B cell (primary cell): ENCODE data around the gene SHB. TPM values are rescaled to one million over a fixed set of nuclear protein-coding genes. Genes with fewer than 3 reads are reported as not detected.

Source experiments
- ATAC-seq: fragments of 200-7000 bp; cut with Tn5 transposase; one replicate; pipeline ENCODE4 v1.10.0; 2021; ENCODE audit warnings: low read depth, mild to moderate bottlenecking, moderate number of reproducible peaks, moderate library complexity
- CTCF ChIA-PET: fragments of 350-600 bp; sonication (Branson Sonifier 250); formaldehyde crosslinking; loops from one replicate; lab custom pipeline; 2021; ENCODE audit warnings: antibody characterized with exemption, inconsistent platforms; lab: Charles Lee
- POLR2A ChIA-PET: fragments of 350-600 bp; sonication (Branson Sonifier 250); formaldehyde crosslinking; loops from one replicate; lab custom pipeline; 2021; ENCODE audit warnings: antibody characterized with exemption; lab: Charles Lee
- DNase-seq: peaks from one replicate; pipeline ENCODE4 v3.0.0; 2013
- H2AFZ ChIP-seq: 2 replicates; pipeline ENCODE4 v1.6.1; 2012; ENCODE audit warnings: mild to moderate bottlenecking, low read depth, low read length; ENCODE audit not compliant: insufficient read depth, poor library complexity, severe bottlenecking
- H3K27ac ChIP-seq, 2 donors: 1 replicate in 1 of 2; 2 replicates in 1 of 2; pipeline ENCODE4 v1.5.1; 2012 to 2013; ENCODE audit warnings: low read length in 2 of 2, mild to moderate bottlenecking in 2 of 2, moderate library complexity in 1 of 2
- H3K27me3 ChIP-seq, 4 experiments: fragments of 200-600 bp in 1 of 4; sonication (generic) in 1 of 4; replicated peaks in 1 of 4; 1 replicate in 2 of 4; 2 replicates in 2 of 4; pipeline versions ENCODE4 v1.6.1 to v1.7.0; 2013 to 2016; ENCODE audit warnings: low read length in 3 of 4, mild to moderate bottlenecking in 2 of 4, mixed read lengths in 1 of 4, moderate library complexity in 1 of 4; ENCODE audit not compliant: insufficient read depth in 4 of 4, control insufficient read depth in 3 of 4; ENCODE audit errors: control extremely low read depth in 1 of 4
- H3K36me3 ChIP-seq, 2 experiments: replicated peaks in 1 of 2; 1 replicate in 1 of 2; 2 replicates in 1 of 2; pipeline versions ENCODE4 v1.6.1 to v1.7.1; 2013; ENCODE audit warnings: low read length in 1 of 2; ENCODE audit not compliant: insufficient read depth in 2 of 2, control insufficient read depth in 1 of 2; ENCODE audit errors: control extremely low read depth in 1 of 2, extremely low read depth in 1 of 2
- H3K4me1 ChIP-seq, 2 donors: fragments of 200-600 bp in 1 of 2; sonication (generic) in 1 of 2; 1 replicate in 1 of 2; 2 replicates in 1 of 2; pipeline versions ENCODE4 v1.5.1 to v1.6.1; 2013 to 2017; ENCODE audit warnings: low read length in 2 of 2; ENCODE audit not compliant: control insufficient read depth in 2 of 2, insufficient read depth in 2 of 2
- H3K4me2 ChIP-seq: replicated peaks from 2 replicates; pipeline ENCODE3; 2012; ENCODE audit warnings: mild to moderate bottlenecking, low read depth, low read length; ENCODE audit not compliant: poor library complexity, severe bottlenecking
- H3K4me3 ChIP-seq, 5 experiments: fragments of 200-600 bp in 1 of 5; sonication (generic) in 1 of 5; 1 replicate in 3 of 5; 2 replicates in 2 of 5; pipeline versions ENCODE4 v1.5.1 to v1.7.0; 2011 to 2016; ENCODE audit warnings: low read length in 4 of 5, mild to moderate bottlenecking in 4 of 5, low read depth in 2 of 5, control low read depth in 1 of 5, moderate library complexity in 1 of 5; ENCODE audit not compliant: insufficient read depth in 1 of 5; ENCODE audit errors: control extremely low read depth in 1 of 5, extremely low read depth in 1 of 5
- H3K79me2 ChIP-seq: fragments of 200-600 bp; sonication (generic); one replicate; pipeline ENCODE4 v1.6.0; 2016; ENCODE audit warnings: low read length; ENCODE audit not compliant: control insufficient read depth, insufficient read depth
- H3K9ac ChIP-seq: fragments of 200-600 bp; sonication (generic); 2 replicates; pipeline ENCODE4 v1.6.1; 2017; ENCODE audit warnings: mild to moderate bottlenecking, low read length, moderate library complexity
- H3K9me3 ChIP-seq, 3 donors: one replicate each; pipeline versions ENCODE4 v1.6.1 to v1.7.1; 2013; ENCODE audit warnings: low read length in 2 of 3; ENCODE audit not compliant: control insufficient read depth in 2 of 3, insufficient read depth in 1 of 3; ENCODE audit errors: control extremely low read depth in 1 of 3
- H4K20me1 ChIP-seq: 2 replicates; pipeline ENCODE4 v1.6.0; 2012; ENCODE audit warnings: mild to moderate bottlenecking, low read length; ENCODE audit not compliant: insufficient read depth, control insufficient read depth, poor library complexity, severe bottlenecking
- H3K27ac Mint-ChIP-seq: one replicate; pipeline ENCODE4 v1.8.0; 2021; ENCODE audit warnings: mixed read lengths
- H3K27me3 Mint-ChIP-seq: one replicate; pipeline ENCODE4 v1.8.0; 2021; ENCODE audit warnings: mixed read lengths
- H3K4me1 Mint-ChIP-seq: one replicate; pipeline ENCODE4 v1.8.0; 2021; ENCODE audit warnings: mixed read lengths
- H3K4me3 Mint-ChIP-seq: one replicate; pipeline ENCODE4 v1.8.0; 2021; ENCODE audit warnings: mixed read lengths
- H3K9me3 Mint-ChIP-seq: one replicate; pipeline ENCODE4 v1.8.0; 2022; ENCODE audit warnings: mixed read lengths; ENCODE audit not compliant: insufficient read depth
- CTCF ChIP-seq: fragments of 200-600 bp; IDR thresholded peaks from one replicate; pipeline ENCODE4 v1.8.0; 2022; ENCODE audit warnings: antibody characterized with exemption, mild to moderate bottlenecking
- EZH2 ChIP-seq: IDR thresholded peaks from 2 replicates; pipeline ENCODE4 v1.6.1; 2012; ENCODE audit warnings: borderline replicate concordance, low read depth, mild to moderate bottlenecking, moderate library complexity, low read length; ENCODE audit not compliant: insufficient read depth, poor library complexity, severe bottlenecking
- WGBS: methylation state at CpG from one replicate; pipeline ENCODE4 v1.1.5; 2013; ENCODE audit warnings: missing lambda C conversion rate; ENCODE audit not compliant: insufficient coverage; 5-methylcytosine and 5-hydroxymethylcytosine counted together
- intact Hi-C: fragments of 100-400 bp; cut with micrococcal nuclease; formaldehyde crosslinking; loops from one replicate; pipeline ENCODE4 v1.10.0; 2022
- polyA plus RNA-seq: library from polyadenylated mRNA; depleted of rRNA; stranded (reverse); fragments of >200 nt; gene quantifications from 2 replicates; pipeline ENCODE4 v1.2.3, GENCODE V29; 2012
- total RNA-seq, 2 donors: library from RNA; stranded (reverse); fragments of 120-200 nt in 1 of 2; gene quantifications; 1 replicate in 1 of 2; 2 replicates in 1 of 2; pipeline versions ENCODE4 v1.2.3 to v1.2.4, GENCODE V29; 2013 to 2022

Gene SHB
- total and polyA plus RNA-seq, 2 donors (not counting 1 experiment from before 2014, with no cell fraction given): 0.06 to 1.9 TPM

GRCh38 chr9:37984278-37984671, 84.8 kb downstream of the SHB start:
- DNase-seq: no peak
- Mint-ChIP-seq H3K27ac (no peak overlapping the region), H3K9me3 (no peaks in the 10 kb centered on the region), H3K4me1 (no peaks in the 10 kb centered on the region), H3K27me3 (no peaks in the 10 kb centered on the region), H3K4me3 (no peak overlapping the region)
- Histone ChIP-seq H2AFZ (no peak overlapping the region), H3K4me2 (no peak overlapping the region), H3K4me3 (no peak overlapping the region), H3K4me1 (no peaks in the 10 kb centered on the region), H3K36me3 (no peaks in the 10 kb centered on the region), H4K20me1 (no peaks in the 10 kb centered on the region), H3K27me3 (no peaks in the 10 kb centered on the region), H3K79me2 (no peaks in the 10 kb centered on the region), H3K9ac (no peak overlapping the region), H3K27ac (no peak overlapping the region), H3K9me3 (no peaks in the 10 kb centered on the region)
- ChIA-PET CTCF (no interaction called here), POLR2A (no interaction called here)
- no peak for TF ChIP-seq CTCF
- no peak for TF ChIP-seq EZH2
- 84% methylated on average over 2 of the region's 5 CpGs for WGBS
- ATAC-seq: no peak
- intact Hi-C loops: no loop called here

- H3K36me3 ChIP-seq: no peaks in the 10 kb centered on the region
- H4K20me1 ChIP-seq: no peaks in the 10 kb centered on the region
- no peak overlapping the region for H3K4me3 ChIP-seq
- WGBS: 89% methylated on average over 12 of the region's 12 CpGs
- H2AFZ ChIP-seq: no peak overlapping the region
- POLR2A ChIA-PET: no interaction called here
- no peaks in the 10 kb centered on the region for H3K4me1 ChIP-seq
- H3K9ac ChIP-seq: no peak overlapping the region
- H3K4me2 ChIP-seq: no peak overlapping the region
- H3K27me3 ChIP-seq: no peaks in the 10 kb centered on the region
- Mint-ChIP-seq H3K27me3 (no peaks in the 10 kb centered on the region), H3K27ac (no peak overlapping the region), H3K4me1 (no peaks in the 10 kb centered on the region), H3K9me3 (no peaks in the 10 kb centered on the region), H3K4me3 (no peak overlapping the region)
- H3K9me3 ChIP-seq: no peaks in the 10 kb centered on the region
- CTCF ChIA-PET: no interaction called here
- H3K27ac ChIP-seq: no peak overlapping the region
- no peak for TF ChIP-seq EZH2
- TF ChIP-seq CTCF: no peak
- intact Hi-C loops: no loop called here
- ATAC-seq: no peak
- H3K79me2 ChIP-seq: no peaks in the 10 kb centered on the region
- DNase-seq: no peak
Observed at GRCh38 chr9:37983381-37984067, 85.5 kb downstream of the SHB start.
